ENCODE data around the gene CAT. TPM values are rescaled to one million over a fixed set of nuclear protein-coding genes. Genes with fewer than 3 reads are reported as not detected.

The CAT gene
- total RNA-seq, 1 donor from 2014 or later = 16.4 TPM

DNA sequence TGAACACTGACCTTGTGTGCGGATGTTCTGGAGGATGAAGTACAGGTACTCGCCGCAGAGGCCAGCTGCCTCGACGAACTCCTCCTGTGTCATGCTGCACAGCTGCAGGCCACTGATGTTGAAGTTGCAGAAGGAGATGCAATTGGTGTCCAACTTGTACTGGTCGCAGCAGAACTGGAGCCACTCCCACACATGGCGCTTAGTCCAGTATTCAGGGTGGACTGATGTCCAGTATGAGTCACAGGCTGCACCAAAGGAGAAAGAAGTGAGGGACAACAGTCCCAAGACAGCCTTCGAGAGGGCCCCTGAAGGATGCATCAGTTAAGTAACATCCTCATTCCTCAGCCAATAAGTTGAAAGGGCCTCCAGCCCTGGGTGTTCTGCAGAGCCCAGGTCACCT is 54.7 kb downstream of the CAT start:
- DNase-seq (ENCODE audit: low read depth) = no peak
- Histone ChIP-seq H3K36me3 (ENCODE audit: control insufficient read depth, insufficient read depth, low read length) (no peaks in the 10 kb centered on the region), H3K27me3 (ENCODE audit: control insufficient read depth, insufficient read depth, low read length) (no peaks in the 10 kb centered on the region), H3K4me3 (ENCODE audit: low read depth, low read length) (no peak overlapping the region)
- TF ChIP-seq CTCF (IDR thresholded peaks at IDR 0.05; ENCODE audit: insufficient read depth, low read length, poor library complexity, severe bottlenecking) = no peak

GRCh38 chr11:34493926-34494595 is 55.3 kb downstream of the CAT start:
- Histone ChIP-seq H3K36me3 (ENCODE audit: control insufficient read depth, insufficient read depth, low read length) (no peaks in the 10 kb centered on the region), H3K27me3 (ENCODE audit: control insufficient read depth, insufficient read depth, low read length) (no peaks in the 10 kb centered on the region), H3K4me3 (ENCODE audit: low read depth, low read length) (no peak overlapping the region)
- no peak for TF ChIP-seq CTCF (IDR thresholded peaks at IDR 0.05; ENCODE audit: insufficient read depth, low read length, poor library complexity, severe bottlenecking)
- DNase-seq (ENCODE audit: low read depth) = no peak

DNA sequence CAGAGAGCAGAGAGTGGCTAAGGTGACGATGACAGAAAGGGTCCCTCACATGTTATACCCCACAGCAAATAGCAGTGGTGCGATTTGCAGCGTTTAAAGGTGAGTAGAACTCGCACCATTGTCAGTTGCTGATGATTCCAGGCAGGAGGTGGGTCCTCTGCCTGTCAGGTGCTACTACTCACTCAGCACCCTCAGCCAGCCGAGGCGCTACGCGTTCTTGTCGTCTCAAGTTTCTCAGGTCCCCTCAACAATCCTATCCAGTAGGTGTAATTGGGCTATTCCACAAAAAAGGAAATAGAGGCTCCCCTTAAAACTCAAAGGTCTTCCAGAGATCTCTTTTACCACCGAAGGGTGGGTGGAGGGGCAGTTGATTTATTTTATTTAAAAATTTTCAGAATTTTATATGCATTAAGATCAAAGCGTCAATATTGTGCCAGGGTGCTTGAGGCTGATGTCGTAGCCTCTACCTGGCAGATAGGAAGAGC is 56.5 kb downstream of the CAT start:
- no peak for DNase-seq (ENCODE audit: low read depth)
- TF ChIP-seq CTCF (IDR thresholded peaks at IDR 0.05; ENCODE audit: insufficient read depth, low read length, poor library complexity, severe bottlenecking) = no peak
- H3K36me3 ChIP-seq (ENCODE audit: control insufficient read depth, insufficient read depth, low read length) = no peaks in the 10 kb centered on the region

GRCh38 chr11:34495724-34496377 is 57.1 kb downstream of the CAT start:
- DNase-seq (ENCODE audit: low read depth) = peak; percentile 19
- TF ChIP-seq CTCF (IDR thresholded peaks at IDR 0.05; ENCODE audit: insufficient read depth, low read length, poor library complexity, severe bottlenecking) = no peak
- Histone ChIP-seq H3K27me3 (ENCODE audit: control insufficient read depth, insufficient read depth, low read length) (no peaks in the 10 kb centered on the region), H3K36me3 (ENCODE audit: control insufficient read depth, insufficient read depth, low read length) (no peaks in the 10 kb centered on the region), H3K4me3 (ENCODE audit: low read depth, low read length) (no peak overlapping the region)

More for the DNA sequence above, 56.5 kb downstream of the CAT start:
- H3K4me3 ChIP-seq (ENCODE audit: low read depth, low read length) = no peak overlapping the region
- H3K27me3 ChIP-seq (ENCODE audit: control insufficient read depth, insufficient read depth, low read length) = no peaks in the 10 kb centered on the region

DNA sequence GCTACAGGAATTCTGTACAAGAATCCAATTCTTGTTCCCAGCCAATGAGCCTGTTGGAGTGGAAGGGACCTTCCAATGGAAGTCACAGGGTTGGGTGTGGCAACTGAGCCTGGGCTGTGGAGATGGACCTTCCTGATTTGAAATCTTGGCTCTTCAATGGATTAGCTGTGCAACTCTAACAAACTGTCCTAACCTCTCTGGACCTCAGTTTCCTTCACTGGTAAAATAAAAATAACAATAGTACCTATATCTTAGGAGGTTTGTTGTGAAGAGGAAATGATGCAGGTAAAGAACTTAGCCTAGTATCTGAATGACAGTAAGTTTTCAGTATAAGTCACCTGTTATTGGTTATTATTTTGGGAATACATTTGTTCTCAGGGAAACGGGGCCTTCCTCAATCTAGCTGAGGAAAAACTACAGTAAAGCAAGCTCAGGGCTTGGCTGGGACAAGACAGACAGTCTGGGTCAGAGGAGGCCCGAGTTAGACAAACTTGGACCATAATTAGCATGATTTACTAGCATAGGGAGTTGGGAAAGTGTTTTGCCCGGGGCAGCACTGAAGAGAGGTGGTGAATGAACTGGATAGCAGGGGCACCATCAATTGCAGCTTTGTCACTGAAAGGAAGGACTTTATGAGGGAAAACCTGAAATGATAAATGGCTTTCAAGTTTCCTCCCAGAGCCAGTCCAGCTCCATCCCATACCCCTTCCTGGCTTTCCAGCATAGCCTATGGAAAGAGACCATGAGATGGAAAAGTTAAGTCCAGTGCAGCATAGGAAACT is 61.2 kb downstream of the CAT start:
- Histone ChIP-seq H3K27me3 (ENCODE audit: control insufficient read depth, insufficient read depth, low read length) (no peaks in the 10 kb centered on the region), H3K4me3 (ENCODE audit: low read depth, low read length) (no peak overlapping the region), H3K36me3 (ENCODE audit: control insufficient read depth, insufficient read depth, low read length) (no peaks in the 10 kb centered on the region)
- TF ChIP-seq CTCF (IDR thresholded peaks at IDR 0.05; ENCODE audit: insufficient read depth, low read length, poor library complexity, severe bottlenecking) = no peak
- no peak for DNase-seq (ENCODE audit: low read depth)
